Measurements from ENCODE around the gene ADAMTSL2.

The ADAMTSL2 gene

GRCh38 chr9:133502112-133502511 lies 32.4 kb upstream of the ADAMTSL2 start:
- FAIRE-seq = no peak

DNA sequence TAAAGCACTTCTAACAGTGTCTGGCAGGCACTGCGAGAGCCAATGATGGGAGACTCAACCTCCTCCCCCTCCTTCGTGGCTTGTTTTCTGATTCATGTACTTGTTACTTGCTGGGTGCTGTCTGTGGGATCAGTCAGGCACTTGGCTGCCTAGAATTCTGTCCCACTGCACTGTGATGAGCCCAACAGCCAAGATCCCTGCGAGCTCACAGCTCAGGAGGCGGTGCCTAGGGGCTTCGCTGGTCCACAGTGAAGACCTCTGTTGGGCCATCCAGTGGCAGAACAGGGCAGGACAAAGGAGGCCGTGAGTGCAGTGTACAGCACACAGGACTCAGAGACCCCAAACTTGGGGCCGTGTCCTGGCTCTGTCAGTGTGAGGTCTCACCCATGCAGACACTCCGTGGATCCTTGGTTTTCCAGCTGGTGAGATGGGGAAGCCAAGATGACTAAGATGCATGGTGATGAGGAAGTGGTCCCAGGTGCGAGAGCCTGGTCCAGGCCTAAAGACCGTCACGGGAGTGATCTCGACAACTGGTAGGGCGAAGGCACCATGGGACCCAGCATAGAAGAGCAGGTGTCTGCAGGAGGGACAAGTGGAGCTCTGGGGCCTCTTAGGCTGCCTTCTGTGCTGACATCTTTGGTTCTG lies 29.2 kb upstream of the ADAMTSL2 start:
- no peak for FAIRE-seq

GRCh38 chr9:133505901-133506652 lies 28.4 kb upstream of the ADAMTSL2 start:
- no peak for FAIRE-seq

DNA sequence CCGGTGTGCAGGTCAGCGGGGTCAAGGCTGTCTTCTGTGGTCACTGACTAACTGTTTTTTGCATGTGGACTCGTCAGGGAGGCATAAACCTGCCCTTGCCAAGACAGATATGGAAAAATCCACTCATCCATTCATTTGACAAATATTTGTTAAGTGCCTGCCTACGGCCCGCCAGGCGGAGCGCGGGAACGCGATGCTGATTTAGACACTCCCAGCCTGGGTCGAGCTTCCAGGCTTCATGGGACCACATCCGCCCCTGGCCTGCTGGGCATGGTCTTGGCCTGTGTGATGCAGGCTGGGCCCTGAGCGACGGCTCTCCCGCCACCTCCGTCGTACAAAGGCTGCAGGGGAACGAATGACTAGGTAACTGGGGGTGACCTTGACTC lies 27.9 kb upstream of the ADAMTSL2 start:
- no peak for FAIRE-seq

GRCh38 chr9:133507246-133507965 lies 27.1 kb upstream of the ADAMTSL2 start:
- no peak for FAIRE-seq

GRCh38 chr9:133508046-133508445 lies 26.5 kb upstream of the ADAMTSL2 start:
- FAIRE-seq = no peak

DNA sequence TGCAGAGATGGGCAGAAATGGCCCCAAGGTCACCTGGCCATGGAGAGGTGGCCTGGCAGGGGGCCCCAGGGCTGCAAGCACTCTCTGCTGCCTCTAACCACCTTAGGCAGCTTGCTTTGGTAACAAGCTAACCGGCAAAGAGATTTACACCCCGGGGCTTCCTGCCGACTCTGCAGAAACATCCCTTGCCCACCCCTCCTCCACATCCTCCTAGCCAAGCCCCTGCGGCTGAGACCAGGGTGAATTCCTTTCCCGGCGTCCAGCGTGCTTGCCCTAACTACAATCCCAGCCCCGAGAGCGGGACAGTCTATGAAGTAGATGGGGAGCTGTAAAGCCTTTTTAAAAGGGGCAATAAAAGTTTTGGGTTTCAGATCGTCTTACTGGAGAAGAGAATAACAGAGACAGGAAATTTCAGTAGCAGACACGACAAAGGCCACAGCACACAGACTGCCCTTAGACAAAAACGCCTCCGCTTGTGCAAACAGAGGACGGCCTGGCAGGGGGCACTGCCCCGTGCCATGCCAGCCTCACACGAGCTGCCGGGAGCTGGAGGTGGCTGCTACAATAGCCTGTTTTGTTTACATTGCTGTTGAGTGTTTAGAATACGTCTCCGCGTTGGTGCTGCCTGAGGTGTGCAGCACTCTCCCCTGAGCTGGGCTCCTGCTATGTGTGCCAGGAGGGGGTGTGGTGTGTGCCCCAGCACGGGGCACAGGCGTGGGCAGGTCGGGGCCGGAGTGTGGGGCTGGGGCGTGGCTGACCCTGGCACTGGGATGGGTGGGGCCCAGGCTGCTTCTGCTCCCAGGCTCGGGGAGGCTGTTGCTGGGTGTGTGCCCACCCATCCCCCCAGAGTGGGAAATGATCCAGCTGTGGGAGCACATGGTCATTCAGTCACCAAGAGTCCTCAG lies 25.1 kb upstream of the ADAMTSL2 start:
- no peak for FAIRE-seq

GRCh38 chr9:133510926-133511505 lies 23.5 kb upstream of the ADAMTSL2 start:
- FAIRE-seq = no peak

DNA sequence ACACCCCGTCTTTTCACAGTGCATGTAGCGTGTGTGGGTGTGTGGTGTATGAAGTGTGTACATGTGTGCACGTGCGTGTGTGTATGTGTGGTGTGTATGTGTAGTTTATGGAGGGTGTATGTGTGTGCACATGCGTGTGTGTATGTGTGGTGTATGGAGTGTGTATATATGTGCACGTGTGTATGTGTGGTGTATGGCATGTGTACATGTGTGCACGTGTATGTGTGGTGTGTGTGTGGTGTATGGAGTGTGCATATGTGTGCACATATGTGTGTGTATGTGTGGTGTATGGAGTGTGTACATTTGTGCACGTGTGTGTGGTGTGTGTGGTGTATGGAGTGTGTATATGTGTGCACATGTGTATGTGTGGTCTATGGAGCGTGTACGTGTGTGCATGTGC lies 22.9 kb upstream of the ADAMTSL2 start:
- FAIRE-seq = no peak

DNA sequence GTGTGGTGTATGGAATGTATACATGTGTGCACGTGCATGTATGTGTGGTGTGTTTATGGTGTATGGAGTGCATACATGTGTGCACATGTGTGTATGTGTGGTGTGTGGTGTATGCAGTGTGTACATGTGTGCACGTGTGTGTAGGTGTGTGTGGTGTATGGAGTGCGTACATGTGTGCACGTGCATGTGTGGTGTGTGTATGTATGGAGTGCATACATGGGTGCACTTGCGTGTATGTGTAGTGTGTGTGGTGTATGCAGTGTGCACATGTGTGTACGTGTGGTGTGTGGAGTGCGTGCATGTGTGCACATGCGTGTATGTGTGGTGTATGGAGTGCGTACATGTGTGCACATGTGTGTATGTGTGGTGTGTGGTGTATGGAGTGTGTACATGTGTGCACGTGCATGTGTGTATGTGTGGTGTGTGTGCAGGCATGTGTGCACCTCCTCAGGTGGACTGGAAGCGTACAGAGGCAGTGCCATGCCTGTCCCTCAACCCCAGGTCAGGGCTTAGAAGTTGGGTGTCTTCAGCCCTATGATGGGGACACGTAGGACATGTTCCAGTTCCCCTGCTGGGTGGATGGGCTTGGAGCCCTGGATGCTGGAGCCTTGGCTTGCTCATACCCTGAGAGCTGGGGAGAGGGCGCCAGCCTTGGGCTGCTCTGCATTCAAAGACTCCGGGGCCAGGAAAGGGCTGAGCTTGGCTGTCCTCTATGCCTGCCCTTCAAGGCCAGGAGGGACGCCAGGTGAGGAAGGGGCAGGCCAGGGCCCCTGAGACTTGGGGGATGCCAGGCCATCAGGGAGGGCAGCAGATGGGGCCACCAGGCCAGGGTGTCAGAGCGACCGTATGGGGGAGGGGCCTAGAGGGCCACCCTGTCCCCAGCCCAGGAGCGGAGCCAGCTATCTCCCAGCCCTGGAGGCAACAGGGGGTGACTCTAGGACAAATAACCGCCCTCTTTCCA lies 22.0 kb upstream of the ADAMTSL2 start:
- no peak for FAIRE-seq

GRCh38 chr9:133513214-133514100 lies 21.0 kb upstream of the ADAMTSL2 start:
- no peak for FAIRE-seq

- no peak for FAIRE-seq
Measured at GRCh38 chr9:133514460-133515239, 19.9 kb upstream of the ADAMTSL2 start.

- FAIRE-seq = no peak
Measured at GRCh38 chr9:133515240-133515610, 19.3 kb upstream of the ADAMTSL2 start.

DNA sequence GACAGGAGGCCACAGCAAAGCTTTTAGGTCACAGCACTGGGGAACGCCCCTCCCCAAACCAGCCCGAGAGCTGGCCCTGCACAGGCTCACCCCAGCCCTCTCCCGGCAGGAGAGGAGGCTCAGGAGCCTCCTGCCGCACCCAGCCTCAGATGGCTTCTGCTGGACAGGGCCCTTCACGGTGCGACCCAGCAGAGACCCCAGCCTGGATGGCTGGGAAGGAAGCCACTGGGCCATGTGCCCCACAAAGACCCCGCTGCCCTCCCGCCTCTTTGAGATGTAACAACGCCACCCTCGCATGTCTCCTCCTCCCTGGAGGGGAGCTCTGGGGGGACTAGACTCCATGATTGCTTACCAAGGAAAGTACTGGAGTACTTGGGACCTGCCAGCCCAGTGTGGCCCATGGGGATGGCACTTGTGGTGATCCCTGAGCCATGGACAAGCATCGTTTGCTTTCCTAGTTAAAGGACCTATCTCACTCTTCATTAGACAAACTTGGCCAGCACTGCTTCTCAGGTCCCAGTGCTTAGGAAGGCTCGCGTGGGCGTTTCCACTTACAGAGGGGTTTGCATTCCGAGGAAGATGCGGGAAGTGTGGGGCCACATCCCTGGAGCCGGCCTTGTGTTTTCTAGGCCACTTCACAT lies 18.8 kb upstream of the ADAMTSL2 start:
- no peak for FAIRE-seq

GRCh38 chr9:133516256-133516960 lies 18.1 kb upstream of the ADAMTSL2 start:
- no peak for FAIRE-seq

- FAIRE-seq = no peak
Measured at GRCh38 chr9:133516961-133517350, 17.5 kb upstream of the ADAMTSL2 start.

DNA sequence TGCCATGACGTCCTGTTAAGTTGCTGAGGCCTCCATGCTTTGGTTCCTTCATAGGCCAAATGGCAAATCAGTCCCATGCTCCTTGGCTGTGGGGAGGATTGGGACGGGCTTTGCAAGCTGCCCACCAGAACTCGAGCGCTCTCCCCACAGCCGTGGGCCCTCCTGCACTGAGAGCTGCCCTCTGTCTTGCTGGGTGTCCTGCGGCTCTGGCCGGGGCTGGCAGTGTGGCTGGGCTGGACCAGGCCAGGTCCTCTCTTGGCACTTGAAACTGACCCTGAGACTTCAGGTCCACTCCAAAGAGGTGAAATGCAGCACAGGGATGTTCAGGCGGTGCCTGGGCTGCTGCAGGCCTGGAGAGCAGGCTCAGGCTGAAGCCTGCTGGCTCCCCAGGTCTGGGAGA lies 16.8 kb upstream of the ADAMTSL2 start:
- FAIRE-seq = no peak

- FAIRE-seq = no peak
Measured at GRCh38 chr9:133518200-133518599, 16.3 kb upstream of the ADAMTSL2 start.

Data from colon (tissue), 2 donors.